Ishikawa (cell line): Measurements from ENCODE around the gene EXOC3.

ENCODE experiments used
- CEBPB ChIP-seq: IDR thresholded peaks from 2 replicates; pipeline ENCODE4 v1.6.1; 2012
- CREB1 ChIP-seq: IDR thresholded peaks from 2 replicates; pipeline ENCODE4 v1.6.1; 2012; ENCODE audit warnings: low read depth
- EGR1 ChIP-seq: IDR thresholded peaks from 2 replicates; pipeline ENCODE4 v1.6.1; 2012
- EP300 ChIP-seq: IDR thresholded peaks from 2 replicates; pipeline ENCODE4 v1.6.1; 2012; ENCODE audit warnings: borderline replicate concordance
- FOXM1 ChIP-seq: IDR thresholded peaks from 2 replicates; pipeline ENCODE4 v1.6.1; 2012; ENCODE audit warnings: low read depth, borderline replicate concordance
- MAX ChIP-seq: IDR thresholded peaks from 2 replicates; pipeline ENCODE4 v1.6.1; 2012
- NFIC ChIP-seq: IDR thresholded peaks from 2 replicates; pipeline ENCODE4 v1.6.1; 2012
- RAD21 ChIP-seq: IDR thresholded peaks from 2 replicates; pipeline ENCODE4 v1.6.1; 2012; ENCODE audit warnings: low read depth
- REST ChIP-seq: IDR thresholded peaks from 2 replicates; pipeline ENCODE4 v1.6.1; 2012; ENCODE audit warnings: low read depth, mild to moderate bottlenecking
- TAF1 ChIP-seq: IDR thresholded peaks from 2 replicates; pipeline ENCODE4 v1.6.1; 2012; ENCODE audit warnings: low read depth, mild to moderate bottlenecking
- TCF12 ChIP-seq: IDR thresholded peaks from 2 replicates; pipeline ENCODE4 v1.6.1; 2012; ENCODE audit warnings: low read depth
- TEAD4 ChIP-seq: IDR thresholded peaks from 2 replicates; pipeline ENCODE4 v1.6.1; 2012
- USF1 ChIP-seq: IDR thresholded peaks from 2 replicates; pipeline ENCODE4 v1.6.1; 2012
- YY1 ChIP-seq: IDR thresholded peaks from 2 replicates; pipeline ENCODE4 v1.6.1; 2012; ENCODE audit warnings: low read depth
- ZBTB7A ChIP-seq: IDR thresholded peaks from 2 replicates; pipeline ENCODE4 v1.6.1; 2012; ENCODE audit warnings: low read depth

Gene EXOC3

GRCh38 chr5:414991-415927 is 27.7 kb upstream of the EXOC3 start:
- TF ChIP-seq EP300: peak; percentile 14; the same call in 1 of the 2 replicates
- peak; percentile 18; the same call in 1 of the 2 replicates for TF ChIP-seq TCF12
- TF ChIP-seq TAF1: 0 out of 2 replicates have a peak, but pooled peaks have one; percentile 29

- TF ChIP-seq EP300: no peak
- TF ChIP-seq TAF1: no peak
- no peak for TF ChIP-seq TEAD4
- TF ChIP-seq EGR1: no peak
- TF ChIP-seq ZBTB7A: no peak
- peak; percentile 79 for TF ChIP-seq USF1
These were observed 26.9 kb upstream of the EXOC3 start for GRCh38 chr5:415928-416635.

DNA sequence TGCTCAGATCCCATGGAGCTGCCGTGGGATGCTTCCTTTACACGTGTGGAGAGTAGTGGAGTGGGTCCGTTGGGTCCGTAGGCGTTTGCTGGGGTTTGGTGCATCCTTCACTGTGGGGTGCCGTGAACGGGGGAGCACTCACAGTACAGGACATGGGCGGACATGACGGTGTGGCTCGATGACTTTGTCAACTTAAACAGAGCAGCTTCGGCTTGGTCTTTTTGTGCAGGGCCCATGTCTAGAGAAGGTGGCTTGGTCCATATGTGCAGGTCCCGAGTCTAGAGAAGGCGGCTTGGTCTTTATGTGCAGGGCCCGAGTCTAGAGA is 26.4 kb upstream of the EXOC3 start:
- TF ChIP-seq REST (no peak), EGR1 (no peak), NFIC (no peak), TEAD4 (no peak), RAD21 (no peak), FOXM1 (no peak)

- TF ChIP-seq TAF1 (no peak), CREB1 (no peak), TCF12 (no peak), YY1 (no peak), ZBTB7A (no peak), CEBPB (no peak), MAX (no peak), TEAD4 (no peak), EP300 (no peak), USF1 (no peak), FOXM1 (no peak), EGR1 (no peak), RAD21 (no peak), NFIC (no peak), REST (no peak)
These were observed 25.4 kb upstream of the EXOC3 start for GRCh38 chr5:417301-418161.

DNA sequence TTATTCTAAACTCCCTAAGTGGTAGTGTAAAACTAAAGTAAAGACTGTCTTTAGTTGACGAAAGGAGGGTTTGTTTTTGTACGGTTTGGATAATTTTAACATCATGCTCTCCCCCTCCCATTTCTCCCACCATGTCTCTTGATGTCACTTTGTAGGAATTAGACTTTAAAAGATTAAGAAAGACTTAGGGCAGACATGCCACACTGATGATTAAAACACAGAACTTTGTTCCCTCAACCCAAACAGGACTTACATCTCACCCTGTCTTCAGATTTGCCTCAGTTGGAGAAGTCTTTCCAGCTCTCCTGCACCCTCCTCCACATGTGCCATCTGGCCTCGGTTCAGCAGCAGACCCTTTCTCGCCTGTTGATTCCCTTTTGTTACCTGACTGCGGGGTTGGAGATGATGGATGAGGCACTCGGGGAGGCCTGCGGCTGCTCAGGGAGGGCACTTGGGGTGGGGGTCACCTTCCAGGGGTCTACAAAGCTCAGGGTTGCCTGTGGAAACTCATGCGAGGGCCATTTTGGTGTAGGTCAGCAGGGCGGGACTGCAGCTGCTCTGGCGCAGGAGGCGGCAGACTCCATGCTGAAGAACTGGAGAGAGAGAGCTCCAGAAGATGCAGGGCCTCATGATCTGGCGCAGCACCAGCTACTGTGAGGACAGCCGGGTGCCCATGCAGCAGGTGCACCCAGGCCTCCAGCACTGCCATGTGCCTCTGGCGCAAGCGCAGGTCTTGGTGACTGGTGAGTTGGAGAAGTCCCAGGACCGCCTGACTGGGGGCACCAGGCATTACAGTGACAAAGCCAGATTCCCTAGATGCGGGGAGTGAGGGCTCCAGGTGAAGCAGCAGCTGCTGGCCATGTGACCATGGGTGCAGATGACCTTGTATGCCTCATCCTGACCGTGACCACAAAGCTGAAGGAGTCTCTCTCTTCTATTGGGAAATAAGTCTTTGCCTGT is 24.5 kb upstream of the EXOC3 start:
- TF ChIP-seq TAF1: no peak
- TF ChIP-seq TCF12: no peak
- no peak for TF ChIP-seq YY1
- no peak for TF ChIP-seq REST
- TF ChIP-seq MAX: no peak
- TF ChIP-seq CEBPB: no peak
- no peak for TF ChIP-seq TEAD4
- TF ChIP-seq CREB1: no peak
- no peak for TF ChIP-seq ZBTB7A
- TF ChIP-seq EGR1: no peak
- TF ChIP-seq USF1: no peak
- no peak for TF ChIP-seq EP300
- TF ChIP-seq NFIC: no peak
- no peak for TF ChIP-seq FOXM1
- TF ChIP-seq RAD21: no peak
